ENCODE measurements around the gene ST8SIA4. TPM values are rescaled to one million over a fixed set of nuclear protein-coding genes. Genes with fewer than 3 reads are reported as not detected.
A peak's percentile ranks its signal among the peaks of the same experiment; 100 is the strongest.

Gene ST8SIA4
- 0.76 TPM for polyA plus RNA-seq (2013, experiment 1 of 2)
- 0.85 TPM for polyA plus RNA-seq (2013, experiment 2 of 2)

GRCh38 chr5:100903039-100903887, at the start of gene ST8SIA4:
TSS of gene ST8SIA4 (minus strand) at chr5:100903282. CDS start at chr5:100902955, 327 bp downstream.
- no peak within 1 kb of the TSS for H3K18ac ChIP-seq (ENCODE audit: low read depth in 1 of 2, low read length in 2 of 2)
- H3K23ac ChIP-seq (ENCODE audit: low read length in 2 of 2) = peak within 1 kb of the TSS in 1 of 2 experiments; percentile 74
- peak within 1 kb of the TSS; percentile 96 for H3K4me2 ChIP-seq (ENCODE audit: low read length, poor library complexity, severe bottlenecking)
- H2BK12ac ChIP-seq (ENCODE audit: low read length in 2 of 2) = no peak within 1 kb of the TSS
- H3K4me3 ChIP-seq (ENCODE audit: insufficient read depth in 1 of 2, low read depth in 1 of 2, low read length in 2 of 2) = peak within 1 kb of the TSS; percentile 73 to 87
- H3K4ac ChIP-seq (ENCODE audit: low read depth in 1 of 2, low read length in 2 of 2) = peak within 1 kb of the TSS in 1 of 2 experiments; percentile 29
- H3K27me3 ChIP-seq (ENCODE audit: control insufficient read depth in 1 of 2, insufficient read depth in 1 of 2, low read length in 2 of 2) = peaks cover 0 to 46% of the 10 kb centered on the region in 2 experiments
- H3K27ac ChIP-seq (ENCODE audit: low read length, poor library complexity, severe bottlenecking) = no peak within 1 kb of the TSS
- no peak within 1 kb of the TSS for H2BK15ac ChIP-seq (ENCODE audit: low read depth, poor library complexity, severe bottlenecking)
- H3K36me3 ChIP-seq (ENCODE audit: control insufficient read depth in 1 of 2, insufficient read depth in 2 of 2, low read depth in 1 of 2, low read length in 2 of 2) = no peaks in the 10 kb centered on the region
- peak within 1 kb of the TSS; percentile 84 for H2AFZ ChIP-seq (ENCODE audit: low read depth, low read length)
- H2BK120ac ChIP-seq (ENCODE audit: low read depth, low read length) = no peak within 1 kb of the TSS
- no peak within 1 kb of the TSS for H2AK5ac ChIP-seq (ENCODE audit: low read length, severe bottlenecking)
- peak within 1 kb of the TSS; percentile 53 for H4K8ac ChIP-seq (ENCODE audit: low read length)
- no peak within 1 kb of the TSS for H4K91ac ChIP-seq (ENCODE audit: low read length)
- H3K4me1 ChIP-seq (ENCODE audit: control insufficient read depth, insufficient read depth, low read depth, low read length) = peaks cover 12% of the 10 kb centered on the region
- no peaks in the 10 kb centered on the region for H3K9me3 ChIP-seq (ENCODE audit: control insufficient read depth, low read length)
- no peak within 1 kb of the TSS for H2BK5ac ChIP-seq (ENCODE audit: low read depth, low read length, poor library complexity, severe bottlenecking)
- DNase-seq = peak; percentile 75
- 5% methylated on average over 37 of the region's 43 CpGs for WGBS
- H3K9ac ChIP-seq (ENCODE audit: low read length) = peak within 1 kb of the TSS; percentile 31
- H3K79me1 ChIP-seq (replicated peaks; ENCODE audit: low read length, poor library complexity, severe bottlenecking) = no peaks in the 10 kb centered on the region
- H3K14ac ChIP-seq (ENCODE audit: low read length in 2 of 2) = no peak within 1 kb of the TSS

- Histone ChIP-seq H3K14ac (ENCODE audit: low read length in 2 of 2) (no peak overlapping the region), H4K8ac (ENCODE audit: low read length) (no peak overlapping the region), H3K9me3 (ENCODE audit: control insufficient read depth, low read length) (peaks cover 12% of the 10 kb centered on the region), H3K9ac (ENCODE audit: low read length) (no peak overlapping the region), H3K18ac (ENCODE audit: low read depth in 1 of 2, low read length in 2 of 2) (no peak overlapping the region), H3K27ac (ENCODE audit: low read length, poor library complexity, severe bottlenecking) (no peak overlapping the region), H2AFZ (ENCODE audit: low read depth, low read length) (no peak overlapping the region), H3K4me3 (ENCODE audit: insufficient read depth in 1 of 2, low read depth in 1 of 2, low read length in 2 of 2) (no peak overlapping the region), H2AK5ac (ENCODE audit: low read length, severe bottlenecking) (no peak overlapping the region), H3K23ac (ENCODE audit: low read length in 2 of 2) (no peak overlapping the region), H4K91ac (ENCODE audit: low read length) (no peak overlapping the region), H3K79me1 (replicated peaks; ENCODE audit: low read length, poor library complexity, severe bottlenecking) (no peaks in the 10 kb centered on the region), H3K4me1 (ENCODE audit: control insufficient read depth, insufficient read depth, low read depth, low read length) (no peaks in the 10 kb centered on the region), H3K36me3 (ENCODE audit: control insufficient read depth in 1 of 2, insufficient read depth in 2 of 2, low read depth in 1 of 2, low read length in 2 of 2) (no peaks in the 10 kb centered on the region), H2BK12ac (ENCODE audit: low read length in 2 of 2) (no peak overlapping the region), H3K27me3 (ENCODE audit: control insufficient read depth in 1 of 2, insufficient read depth in 1 of 2, low read length in 2 of 2) (no peaks in the 10 kb centered on the region), H2BK5ac (ENCODE audit: low read depth, low read length, poor library complexity, severe bottlenecking) (no peak overlapping the region), H2BK15ac (ENCODE audit: low read depth, poor library complexity, severe bottlenecking) (no peak overlapping the region), H2BK120ac (ENCODE audit: low read depth, low read length) (no peak overlapping the region), H3K4me2 (ENCODE audit: low read length, poor library complexity, severe bottlenecking) (no peak overlapping the region), H3K4ac (ENCODE audit: low read depth in 1 of 2, low read length in 2 of 2) (no peak overlapping the region)
- WGBS = 65% methylated on average over 4 of the region's 4 CpGs
- DNase-seq = peak; percentile 1
These were observed 47.9 kb upstream of the ST8SIA4 start for GRCh38 chr5:100950985-100951384.

- H2BK15ac ChIP-seq (ENCODE audit: low read depth, poor library complexity, severe bottlenecking) = no peak overlapping the region
- no peak overlapping the region for H2BK12ac ChIP-seq (ENCODE audit: low read length in 2 of 2)
- no peak overlapping the region for H3K18ac ChIP-seq (ENCODE audit: low read depth in 1 of 2, low read length in 2 of 2)
- H2BK5ac ChIP-seq (ENCODE audit: low read depth, low read length, poor library complexity, severe bottlenecking) = no peak overlapping the region
- H4K91ac ChIP-seq (ENCODE audit: low read length) = no peak overlapping the region
- no peak for DNase-seq
- no peak overlapping the region for H3K4me3 ChIP-seq (ENCODE audit: insufficient read depth in 1 of 2, low read depth in 1 of 2, low read length in 2 of 2)
- H3K27ac ChIP-seq (ENCODE audit: low read length, poor library complexity, severe bottlenecking) = no peak overlapping the region
- no peaks in the 10 kb centered on the region for H3K4me1 ChIP-seq (ENCODE audit: control insufficient read depth, insufficient read depth, low read depth, low read length)
- no peak overlapping the region for H2BK120ac ChIP-seq (ENCODE audit: low read depth, low read length)
- no peak overlapping the region for H2AFZ ChIP-seq (ENCODE audit: low read depth, low read length)
- H3K9me3 ChIP-seq (ENCODE audit: control insufficient read depth, low read length) = no peaks in the 10 kb centered on the region
- H3K4me2 ChIP-seq (ENCODE audit: low read length, poor library complexity, severe bottlenecking) = no peak overlapping the region
- H3K9ac ChIP-seq (ENCODE audit: low read length) = no peak overlapping the region
- WGBS = 94% methylated on average over 2 of the region's 2 CpGs
- H4K8ac ChIP-seq (ENCODE audit: low read length) = no peak overlapping the region
- H3K4ac ChIP-seq (ENCODE audit: low read depth in 1 of 2, low read length in 2 of 2) = no peak overlapping the region
- no peaks in the 10 kb centered on the region for H3K27me3 ChIP-seq (ENCODE audit: control insufficient read depth in 1 of 2, insufficient read depth in 1 of 2, low read length in 2 of 2)
- H2AK5ac ChIP-seq (ENCODE audit: low read length, severe bottlenecking) = no peak overlapping the region
- no peaks in the 10 kb centered on the region for H3K79me1 ChIP-seq (replicated peaks; ENCODE audit: low read length, poor library complexity, severe bottlenecking)
- H3K23ac ChIP-seq (ENCODE audit: low read length in 2 of 2) = no peak overlapping the region
- no peak overlapping the region for H3K14ac ChIP-seq (ENCODE audit: low read length in 2 of 2)
- no peaks in the 10 kb centered on the region for H3K36me3 ChIP-seq (ENCODE audit: control insufficient read depth in 1 of 2, insufficient read depth in 2 of 2, low read depth in 1 of 2, low read length in 2 of 2)
These were observed 10.2 kb upstream of the ST8SIA4 start for GRCh38 chr5:100913298-100913697.

GRCh38 chr5:100909034-100909433, 6.0 kb upstream of the ST8SIA4 start:
- H3K27ac ChIP-seq (ENCODE audit: low read length, poor library complexity, severe bottlenecking) = no peak overlapping the region
- 70% methylated on average over 3 of the region's 4 CpGs for WGBS
- no peak overlapping the region for H3K4me2 ChIP-seq (ENCODE audit: low read length, poor library complexity, severe bottlenecking)
- H3K9ac ChIP-seq (ENCODE audit: low read length) = no peak overlapping the region
- no peak overlapping the region for H2AFZ ChIP-seq (ENCODE audit: low read depth, low read length)
- no peak overlapping the region for H2BK5ac ChIP-seq (ENCODE audit: low read depth, low read length, poor library complexity, severe bottlenecking)
- H3K4me3 ChIP-seq (ENCODE audit: insufficient read depth in 1 of 2, low read depth in 1 of 2, low read length in 2 of 2) = no peak overlapping the region
- H3K4me1 ChIP-seq (ENCODE audit: control insufficient read depth, insufficient read depth, low read depth, low read length) = no peaks in the 10 kb centered on the region
- no peaks in the 10 kb centered on the region for H3K79me1 ChIP-seq (replicated peaks; ENCODE audit: low read length, poor library complexity, severe bottlenecking)
- no peak overlapping the region for H4K91ac ChIP-seq (ENCODE audit: low read length)
- peaks cover 0 to 14% of the 10 kb centered on the region in 2 experiments for H3K27me3 ChIP-seq (ENCODE audit: control insufficient read depth in 1 of 2, insufficient read depth in 1 of 2, low read length in 2 of 2)
- no peak overlapping the region for H4K8ac ChIP-seq (ENCODE audit: low read length)
- no peak overlapping the region for H3K18ac ChIP-seq (ENCODE audit: low read depth in 1 of 2, low read length in 2 of 2)
- no peak overlapping the region for H3K14ac ChIP-seq (ENCODE audit: low read length in 2 of 2)
- no peak overlapping the region for H2BK120ac ChIP-seq (ENCODE audit: low read depth, low read length)
- no peak overlapping the region for H2BK15ac ChIP-seq (ENCODE audit: low read depth, poor library complexity, severe bottlenecking)
- H2AK5ac ChIP-seq (ENCODE audit: low read length, severe bottlenecking) = no peak overlapping the region
- H3K23ac ChIP-seq (ENCODE audit: low read length in 2 of 2) = no peak overlapping the region
- H3K9me3 ChIP-seq (ENCODE audit: control insufficient read depth, low read length) = no peaks in the 10 kb centered on the region
- H3K36me3 ChIP-seq (ENCODE audit: control insufficient read depth in 1 of 2, insufficient read depth in 2 of 2, low read depth in 1 of 2, low read length in 2 of 2) = no peaks in the 10 kb centered on the region
- H3K4ac ChIP-seq (ENCODE audit: low read depth in 1 of 2, low read length in 2 of 2) = no peak overlapping the region
- no peak overlapping the region for H2BK12ac ChIP-seq (ENCODE audit: low read length in 2 of 2)
- no peak for DNase-seq

Measured in mesenchymal stem cell (in vitro differentiated cells and primary cell).